Upper lobe of right lung (tissue), 1 donor: Measurements from ENCODE around the gene KAT6B. TPM values are rescaled to one million over a fixed set of nuclear protein-coding genes. Genes with fewer than 3 reads are reported as not detected.
A peak's percentile ranks its signal among the peaks of the same experiment; 100 is the strongest.

Source experiments
- ATAC-seq: fragments of 200-7000 bp; cut with Tn5 transposase; one replicate; pipeline ENCODE4 v1.9.1; 2020; ENCODE audit warnings: mild to moderate bottlenecking, moderate library complexity
- DNase-seq: peaks from one replicate; pipeline ENCODE4 v3.0.0-alpha.2; 2020
- H3K27ac ChIP-seq: fragments of 200-600 bp; one replicate; pipeline ENCODE4 v1.8.0; 2022
- H3K27me3 ChIP-seq: fragments of 200-600 bp; one replicate; pipeline ENCODE4 v1.8.0; 2022; ENCODE audit warnings: mild to moderate bottlenecking
- H3K36me3 ChIP-seq: fragments of 200-600 bp; one replicate; pipeline ENCODE4 v1.8.0; 2022
- H3K4me1 ChIP-seq: fragments of 200-600 bp; one replicate; pipeline ENCODE4 v1.8.0; 2022
- H3K4me3 ChIP-seq: fragments of 200-600 bp; one replicate; pipeline ENCODE4 v1.8.0; 2022; ENCODE audit warnings: mild to moderate bottlenecking
- H3K9me3 ChIP-seq: fragments of 200-600 bp; one replicate; pipeline ENCODE4 v1.8.0; 2022
- CTCF ChIP-seq: fragments of 200-600 bp; IDR thresholded peaks from one replicate; pipeline ENCODE4 v1.8.0; 2022; ENCODE audit warnings: antibody characterized with exemption
- intact Hi-C: fragments of 100-400 bp; cut with DNase I; formaldehyde crosslinking; loops from one replicate; pipeline ENCODE4 v1.11.0; 2022
- total RNA-seq: library from RNA; stranded (reverse); fragmentation: NEBNext Ultra II Directional; extraction: Animal tissue kit (Norgen Biotek cat#: 25700); gene quantifications from one replicate; pipeline ENCODE4 v1.2.1, GENCODE V29; 2021
- donor health status: DM: no; HTN: yes; CAD: no; lungs with severe emphysema.

The KAT6B gene
- total RNA-seq, 1 donor from 2014 or later, result 45.4 TPM

GRCh38 chr10:75024971-75025523 lies 198.6 kb downstream of the KAT6B start:
- TF ChIP-seq CTCF, result no peak
- ATAC-seq (no peak), DNase-seq (no peak)
- no peak overlapping the region for H3K27ac ChIP-seq
- H3K27me3 ChIP-seq, result no peaks in the 10 kb centered on the region
- H3K36me3 ChIP-seq, result peaks cover 67% of the 10 kb centered on the region
- H3K4me1 ChIP-seq, result peaks cover 9% of the 10 kb centered on the region
- H3K4me3 ChIP-seq, result no peak overlapping the region
- intact Hi-C loops, result no loop called here
- no peaks in the 10 kb centered on the region for H3K9me3 ChIP-seq

- Histone ChIP-seq H3K27ac (no peak overlapping the region), H3K36me3 (peaks cover 70% of the 10 kb centered on the region), H3K4me3 (no peak overlapping the region), H3K4me1 (no peaks in the 10 kb centered on the region), H3K9me3 (no peaks in the 10 kb centered on the region), H3K27me3 (no peaks in the 10 kb centered on the region)
- TF ChIP-seq CTCF, result no peak
- DNase-seq (no peak), ATAC-seq (no peak)
- intact Hi-C loops, result no loop called here
These were observed 201.6 kb downstream of the KAT6B start for GRCh38 chr10:75028049-75028448.

- no peaks in the 10 kb centered on the region for H3K27me3 ChIP-seq
- H3K36me3 ChIP-seq, result peaks cover 66% of the 10 kb centered on the region
- DNase-seq, result no peak
- TF ChIP-seq CTCF, result no peak
- intact Hi-C loops, result no loop called here
- H3K4me1 ChIP-seq, result no peaks in the 10 kb centered on the region
- H3K9me3 ChIP-seq, result no peaks in the 10 kb centered on the region
- no peak for ATAC-seq
- H3K4me3 ChIP-seq, result no peak overlapping the region
- H3K27ac ChIP-seq, result no peak overlapping the region
These were observed 202.3 kb downstream of the KAT6B start for GRCh38 chr10:75028748-75029147.

- intact Hi-C loops, result no loop called here
These were observed 203.0 kb downstream of the KAT6B start for GRCh38 chr10:75029420-75029819.

GRCh38 chr10:75029857-75030256 lies 203.5 kb downstream of the KAT6B start:
- DNase-seq (no peak), ATAC-seq (peak; percentile 57)
- peaks cover 54% of the 10 kb centered on the region for H3K36me3 ChIP-seq

More at GRCh38 chr10:75029420-75029819, 203.0 kb downstream of the KAT6B start:
- H3K9me3 ChIP-seq, result no peaks in the 10 kb centered on the region
- peak; percentile 12 for ATAC-seq
- no peak for TF ChIP-seq CTCF
- no peak overlapping the region for H3K4me3 ChIP-seq
- no peak for DNase-seq
- no peak overlapping the region for H3K27ac ChIP-seq
- H3K27me3 ChIP-seq, result no peaks in the 10 kb centered on the region
- H3K4me1 ChIP-seq, result no peaks in the 10 kb centered on the region
- H3K36me3 ChIP-seq, result peaks cover 59% of the 10 kb centered on the region

More at GRCh38 chr10:75029857-75030256, 203.5 kb downstream of the KAT6B start:
- H3K4me1 ChIP-seq, result no peaks in the 10 kb centered on the region
- H3K27ac ChIP-seq, result no peak overlapping the region
- no peak for TF ChIP-seq CTCF
- intact Hi-C loops, result no loop called here
- no peaks in the 10 kb centered on the region for H3K9me3 ChIP-seq
- H3K4me3 ChIP-seq, result no peak overlapping the region
- no peaks in the 10 kb centered on the region for H3K27me3 ChIP-seq
